PFSK-1 (cell line): ENCODE measurements around the gene STRN4.

ENCODE experiments used
- FOXP2 ChIP-seq: optimal IDR thresholded peaks from 2 replicates; pipeline ENCODE3; 2011; ENCODE audit warnings: borderline replicate concordance, control low read depth, inconsistent platforms; ENCODE audit not compliant: insufficient read depth; ENCODE audit errors: extremely low read length, extremely low read depth
- POLR2AphosphoS5 ChIP-seq: IDR thresholded peaks from 2 replicates; pipeline ENCODE4 v1.6.1; 2012; ENCODE audit warnings: low read depth, mild to moderate bottlenecking, control low read depth, low read length, moderate library complexity
- REST ChIP-seq, 2 experiments: IDR thresholded peaks; 2 replicates each; pipeline versions ENCODE4 v1.6.1 to v1.8.0; 2011 to 2012; ENCODE audit warnings: low read depth in 2 of 2, low read length in 2 of 2, control low read depth in 1 of 2, inconsistent platforms in 1 of 2, mild to moderate bottlenecking in 1 of 2, moderate library complexity in 1 of 2; ENCODE audit not compliant: insufficient read depth in 1 of 2
- SIN3A ChIP-seq: IDR thresholded peaks from 2 replicates; pipeline ENCODE4 v1.6.1; 2012; ENCODE audit warnings: mild to moderate bottlenecking, low read length, moderate library complexity, borderline replicate concordance; ENCODE audit not compliant: insufficient read depth
- TAF1 ChIP-seq: IDR thresholded peaks from 2 replicates; pipeline ENCODE4 v1.6.1; 2012; ENCODE audit warnings: low read length, control low read depth, borderline replicate concordance; ENCODE audit not compliant: insufficient read depth

Gene STRN4

GRCh38 chr19:46766569-46767317 is 20.5 kb upstream of the STRN4 start:
- TF ChIP-seq POLR2AphosphoS5, result no peak
- no peak for TF ChIP-seq REST (IDR thresholded peaks at IDR 0.05; ENCODE audit: insufficient read depth in 1 of 2, low read depth in 2 of 2, low read length in 2 of 2)
- TF ChIP-seq TAF1, result no peak
- no peak for TF ChIP-seq SIN3A
- no peak for TF ChIP-seq FOXP2

GRCh38 chr19:46764817-46765291 is 18.6 kb upstream of the STRN4 start:
- TF ChIP-seq TAF1 (no peak), REST (IDR thresholded peaks at IDR 0.05; ENCODE audit: insufficient read depth in 1 of 2, low read depth in 2 of 2, low read length in 2 of 2) (no peak), SIN3A (no peak), FOXP2 (no peak), POLR2AphosphoS5 (no peak)

- TF ChIP-seq FOXP2 (no peak), REST (IDR thresholded peaks at IDR 0.05; ENCODE audit: insufficient read depth in 1 of 2, low read depth in 2 of 2, low read length in 2 of 2) (no peak), POLR2AphosphoS5 (no peak), SIN3A (no peak), TAF1 (no peak)
These were observed 16.1 kb upstream of the STRN4 start for GRCh38 chr19:46762245-46762890.

GRCh38 chr19:46761418-46761831 is 15.2 kb upstream of the STRN4 start:
- TF ChIP-seq TAF1 (no peak), SIN3A (no peak), REST (IDR thresholded peaks at IDR 0.05; ENCODE audit: insufficient read depth in 1 of 2, low read depth in 2 of 2, low read length in 2 of 2) (no peak), POLR2AphosphoS5 (no peak), FOXP2 (no peak)

- TF ChIP-seq SIN3A (no peak), FOXP2 (no peak), REST (IDR thresholded peaks at IDR 0.05; ENCODE audit: insufficient read depth in 1 of 2, low read depth in 2 of 2, low read length in 2 of 2) (no peak), TAF1 (no peak)
These were observed 14.1 kb upstream of the STRN4 start for GRCh38 chr19:46760363-46760762.
